ENCODE results near the gene MYO1B.

DNA sequence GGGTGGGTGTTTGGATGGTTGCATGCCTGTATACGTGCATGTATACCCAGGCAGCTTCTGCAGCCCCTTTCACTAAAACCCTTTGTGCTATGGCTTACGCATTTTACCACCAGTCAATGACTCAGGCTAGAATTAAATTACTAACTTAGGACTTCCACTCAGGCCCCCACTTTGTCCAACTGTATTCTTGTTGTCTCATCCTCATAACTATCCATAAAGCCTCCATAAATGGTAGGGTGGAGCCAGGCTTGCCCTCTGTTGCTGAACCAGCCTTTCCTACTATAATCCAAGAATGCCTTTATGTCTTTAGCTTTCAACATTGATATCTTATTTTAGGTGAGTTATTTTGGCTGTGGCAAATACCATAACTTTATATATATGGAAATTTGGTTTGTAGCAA, 119.9 kb downstream of the MYO1B start:
- TF ChIP-seq POLR2AphosphoS5 (IDR thresholded peaks at IDR 0.05): no peak
- TF ChIP-seq, protein P1, sequence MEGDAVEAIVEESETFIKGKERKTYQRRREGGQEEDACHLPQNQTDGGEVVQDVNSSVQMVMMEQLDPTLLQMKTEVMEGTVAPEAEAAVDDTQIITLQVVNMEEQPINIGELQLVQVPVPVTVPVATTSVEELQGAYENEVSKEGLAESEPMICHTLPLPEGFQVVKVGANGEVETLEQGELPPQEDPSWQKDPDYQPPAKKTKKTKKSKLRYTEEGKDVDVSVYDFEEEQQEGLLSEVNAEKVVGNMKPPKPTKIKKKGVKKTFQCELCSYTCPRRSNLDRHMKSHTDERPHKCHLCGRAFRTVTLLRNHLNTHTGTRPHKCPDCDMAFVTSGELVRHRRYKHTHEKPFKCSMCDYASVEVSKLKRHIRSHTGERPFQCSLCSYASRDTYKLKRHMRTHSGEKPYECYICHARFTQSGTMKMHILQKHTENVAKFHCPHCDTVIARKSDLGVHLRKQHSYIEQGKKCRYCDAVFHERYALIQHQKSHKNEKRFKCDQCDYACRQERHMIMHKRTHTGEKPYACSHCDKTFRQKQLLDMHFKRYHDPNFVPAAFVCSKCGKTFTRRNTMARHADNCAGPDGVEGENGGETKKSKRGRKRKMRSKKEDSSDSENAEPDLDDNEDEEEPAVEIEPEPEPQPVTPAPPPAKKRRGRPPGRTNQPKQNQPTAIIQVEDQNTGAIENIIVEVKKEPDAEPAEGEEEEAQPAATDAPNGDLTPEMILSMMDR (IDR thresholded peaks at IDR 0.05): no peak

Measured in sigmoid colon (tissue), 4 donors.